Measurements from ENCODE around the gene LTBP1.

Gene LTBP1

DNA sequence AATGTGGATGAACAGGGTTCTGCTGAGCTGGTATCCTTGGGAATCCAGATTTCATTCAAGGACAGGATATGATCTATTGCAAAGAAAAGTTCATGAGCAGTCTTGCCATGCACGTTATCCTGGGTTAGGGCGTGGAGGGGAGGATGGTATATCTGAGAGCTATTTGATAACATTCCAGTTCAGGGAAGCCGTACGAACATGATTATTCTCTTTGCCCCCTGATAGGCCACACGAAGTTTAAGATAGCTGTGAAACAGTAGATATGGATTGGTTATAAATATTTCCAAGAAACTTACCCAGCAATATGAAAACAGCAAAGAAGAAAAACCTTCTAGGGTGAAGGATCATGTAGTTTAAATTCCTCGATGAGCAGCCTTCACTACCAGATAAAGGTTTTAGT, 171.9 kb downstream of the LTBP1 start:
- DNase-seq (ENCODE audit: low spot score) = no peak

DNA sequence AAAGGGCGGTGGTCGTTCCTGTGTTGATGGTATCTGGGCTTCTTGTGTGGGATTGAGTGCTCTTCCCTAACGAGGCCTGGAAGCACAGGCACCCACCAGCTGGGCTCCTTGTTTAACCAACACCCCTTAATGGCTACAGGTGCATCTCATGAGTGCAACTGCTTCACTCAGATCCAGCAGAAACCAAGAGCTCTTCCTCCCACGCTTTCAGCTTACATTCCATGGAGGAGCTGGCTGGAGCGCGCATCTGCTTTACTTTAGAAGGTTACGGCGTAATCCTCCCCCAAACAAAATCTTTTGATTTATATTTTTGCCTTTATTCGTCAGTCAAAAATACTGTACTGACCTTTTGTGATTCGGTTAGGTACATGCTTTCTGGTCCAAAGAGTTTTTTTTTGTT, 174.7 kb downstream of the LTBP1 start:
- no peak for DNase-seq (ENCODE audit: low spot score)

DNA sequence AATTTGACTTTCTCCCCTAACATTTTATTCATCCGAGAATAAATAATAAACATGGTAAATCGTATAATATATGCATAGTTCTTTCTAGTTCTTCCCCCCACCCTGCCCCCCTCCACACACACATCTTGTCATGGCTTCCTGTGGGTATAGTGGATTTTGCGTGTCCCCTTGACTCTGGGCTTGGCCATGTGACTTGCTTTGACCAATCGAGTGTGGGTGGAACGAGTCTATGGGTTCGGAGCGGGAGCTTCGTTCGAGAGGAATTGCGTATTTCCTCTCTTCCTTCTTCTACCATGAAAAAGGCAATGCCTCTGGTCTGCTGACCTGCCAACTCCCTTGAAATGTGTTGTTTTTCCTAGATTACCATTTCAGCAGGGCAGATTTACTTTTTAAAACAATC, 175.2 kb downstream of the LTBP1 start:
- no peak for DNase-seq (ENCODE audit: low spot score)

DNA sequence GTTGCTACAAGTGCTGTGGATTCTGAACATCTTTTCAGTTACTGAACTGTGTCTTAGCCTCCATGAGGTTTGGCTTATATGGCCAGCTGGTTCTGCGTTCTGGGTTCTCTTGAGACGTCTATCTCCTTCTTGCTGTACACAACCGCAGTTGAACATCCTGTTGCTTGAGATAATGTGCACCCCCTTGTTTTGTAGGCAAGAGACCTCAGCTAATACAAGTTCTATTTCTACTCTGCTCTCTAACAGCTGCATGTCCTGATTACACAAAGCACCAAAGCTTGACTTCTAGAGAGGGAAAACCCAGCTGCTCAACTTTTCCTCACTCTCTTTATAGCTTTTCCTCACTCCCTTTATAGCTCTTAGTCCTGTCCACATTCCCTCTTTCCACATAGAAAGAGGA, 176.0 kb downstream of the LTBP1 start:
- DNase-seq (ENCODE audit: low spot score) = no peak

DNA sequence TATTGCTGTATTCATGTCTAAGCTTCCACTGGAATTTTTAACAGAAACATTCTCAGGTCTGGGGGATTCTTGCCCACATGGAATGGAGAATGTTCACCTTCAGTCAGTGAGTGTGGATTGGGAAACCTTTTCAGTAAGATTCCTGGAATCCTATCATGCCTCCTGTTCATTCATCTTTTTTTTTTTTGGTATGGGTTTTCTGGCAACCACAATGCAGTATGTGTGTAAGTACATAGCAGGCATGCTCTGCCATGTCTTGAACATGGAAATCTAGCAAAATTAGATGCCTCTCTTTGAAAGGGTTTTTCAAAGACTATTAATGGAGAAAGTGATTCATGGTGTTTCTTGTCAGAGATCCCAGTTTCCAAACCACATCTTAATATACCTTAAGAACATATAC, 176.5 kb downstream of the LTBP1 start:
- no peak for DNase-seq (ENCODE audit: low spot score)

DNA sequence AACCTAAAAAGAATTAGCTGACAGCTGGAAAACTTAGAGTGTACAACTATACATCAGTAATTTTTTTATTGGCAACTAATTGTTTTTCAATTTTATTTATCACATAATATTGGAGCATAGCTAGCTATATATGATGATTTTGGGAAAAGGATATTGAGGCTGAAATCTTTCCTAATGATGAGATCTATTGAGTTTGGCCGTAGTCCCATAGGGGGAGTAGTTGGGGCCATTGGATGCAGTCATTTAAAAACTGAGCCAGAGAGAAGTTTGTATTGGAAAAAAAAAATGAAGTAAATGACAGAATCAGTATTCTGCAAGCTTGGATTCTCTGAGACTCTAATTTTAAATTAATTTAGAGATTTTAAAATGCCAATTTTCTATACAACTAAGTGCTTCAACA, 179.8 kb downstream of the LTBP1 start:
- no peak for DNase-seq (ENCODE audit: low spot score)

DNA sequence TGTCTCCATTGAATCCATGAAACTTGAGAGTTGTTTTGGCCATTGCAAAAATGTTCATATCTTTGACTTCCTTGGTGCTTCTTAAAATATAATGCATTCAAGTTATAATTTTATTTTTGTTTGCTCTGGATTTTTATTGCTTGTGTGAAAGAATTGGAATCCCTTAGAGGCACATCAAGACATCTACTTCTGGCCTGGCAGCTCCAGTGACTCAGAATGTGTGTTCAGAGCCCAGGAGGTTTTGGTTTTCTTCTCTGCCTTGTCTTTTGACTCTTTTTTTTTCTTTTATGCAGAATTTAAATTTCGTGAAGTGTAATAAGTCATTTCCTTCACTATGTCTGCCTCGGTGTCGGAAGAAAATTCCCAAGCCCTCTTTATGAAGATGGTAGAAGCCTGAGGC, 180.2 kb downstream of the LTBP1 start:
- DNase-seq (ENCODE audit: low spot score) = no peak

DNA sequence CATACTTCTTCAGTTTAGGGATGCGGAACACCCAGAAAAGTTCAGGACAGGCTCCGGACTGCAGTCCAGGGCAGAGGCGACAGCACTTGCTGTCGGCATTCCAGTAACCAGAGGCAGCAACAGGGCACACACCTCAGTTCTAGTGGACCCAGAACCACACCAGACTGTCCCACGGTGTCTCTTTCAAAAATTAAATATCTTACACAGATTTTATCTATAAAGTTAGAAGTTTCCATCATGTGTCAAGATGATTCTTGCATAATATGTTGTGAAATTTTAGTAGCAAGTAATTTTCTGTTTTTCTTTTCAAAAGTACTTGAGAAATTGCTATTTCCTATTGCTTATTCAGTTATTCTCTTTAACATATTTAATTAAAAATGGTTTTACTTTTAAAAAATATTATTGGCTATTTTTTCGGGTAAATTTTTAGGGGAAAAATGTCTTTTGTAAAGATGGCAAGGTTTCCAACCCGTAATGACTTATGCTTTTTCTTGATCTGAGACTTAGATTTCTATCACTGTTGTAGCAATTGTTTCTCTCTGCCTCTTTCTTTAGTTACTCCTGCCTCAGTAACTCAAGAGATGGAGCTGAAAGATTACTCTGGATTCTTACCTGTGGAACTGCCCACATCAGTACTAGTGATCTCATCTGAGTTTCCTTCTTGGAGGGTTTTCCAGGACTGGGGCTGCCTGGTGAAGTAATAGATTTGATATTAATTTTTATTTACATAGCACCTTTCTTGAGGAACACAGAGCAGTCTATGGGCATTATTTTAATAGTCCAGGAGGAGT, 182.7 kb downstream of the LTBP1 start:
- DNase-seq (ENCODE audit: low spot score) = no peak

DNA sequence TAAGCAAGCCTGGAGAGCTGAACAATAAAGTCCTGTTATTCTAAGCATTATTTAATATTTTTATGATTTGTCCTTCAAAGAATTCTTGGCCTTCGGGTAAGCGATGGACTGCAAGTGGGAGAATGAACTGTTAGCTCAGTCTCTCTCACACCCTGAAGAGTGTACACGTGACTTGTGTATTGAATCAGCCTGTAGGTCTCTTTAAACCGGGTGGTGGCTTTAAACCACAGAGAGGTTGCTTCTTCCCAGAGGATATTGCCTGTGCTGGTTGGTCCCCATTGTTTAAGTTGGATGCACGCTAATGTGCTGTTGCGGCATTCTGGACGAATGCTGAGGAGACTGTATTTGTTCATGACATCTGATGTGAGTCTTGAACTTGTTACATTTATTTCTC, 183.3 kb downstream of the LTBP1 start:
- no peak for DNase-seq (ENCODE audit: low spot score)

DNA sequence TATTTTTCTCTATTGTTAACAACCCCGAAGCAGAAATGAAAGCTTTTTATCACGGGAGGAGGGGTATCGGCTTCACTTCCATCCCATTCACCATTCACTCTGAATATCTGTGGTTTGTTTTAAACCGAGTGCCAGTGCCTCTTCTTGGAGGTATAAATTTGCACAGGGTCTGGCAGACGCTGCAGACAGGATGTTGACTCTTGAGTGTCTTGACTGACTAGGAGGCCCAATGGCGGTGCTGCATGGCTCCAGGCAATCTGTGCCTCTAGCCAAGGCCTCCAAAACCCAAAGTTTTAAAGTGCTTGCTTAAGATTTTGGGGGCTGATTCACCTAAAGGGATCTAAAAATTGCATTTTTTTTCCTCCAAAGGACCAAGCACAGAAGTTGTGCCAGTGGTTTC, 183.8 kb downstream of the LTBP1 start:
- DNase-seq (ENCODE audit: low spot score) = no peak

DNA sequence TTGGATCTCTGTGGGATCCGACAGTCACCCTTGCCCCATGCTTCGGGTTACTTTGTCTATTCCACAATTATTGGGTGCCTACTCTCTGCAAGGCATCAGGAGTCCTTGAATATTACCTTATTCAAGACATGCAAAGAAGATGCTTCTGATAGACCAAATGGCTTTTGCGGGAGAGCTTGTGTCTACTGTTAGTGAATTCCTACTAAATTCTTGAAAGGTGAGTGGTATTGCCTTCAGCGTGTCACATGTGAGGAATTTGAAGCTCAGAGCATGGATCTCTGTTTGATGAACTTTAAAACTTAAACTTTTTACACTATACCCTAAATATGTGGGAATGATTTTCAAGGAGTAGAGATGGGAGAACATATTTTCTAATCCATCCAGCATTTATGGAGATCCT, 184.4 kb downstream of the LTBP1 start:
- DNase-seq (ENCODE audit: low spot score) = no peak

DNA sequence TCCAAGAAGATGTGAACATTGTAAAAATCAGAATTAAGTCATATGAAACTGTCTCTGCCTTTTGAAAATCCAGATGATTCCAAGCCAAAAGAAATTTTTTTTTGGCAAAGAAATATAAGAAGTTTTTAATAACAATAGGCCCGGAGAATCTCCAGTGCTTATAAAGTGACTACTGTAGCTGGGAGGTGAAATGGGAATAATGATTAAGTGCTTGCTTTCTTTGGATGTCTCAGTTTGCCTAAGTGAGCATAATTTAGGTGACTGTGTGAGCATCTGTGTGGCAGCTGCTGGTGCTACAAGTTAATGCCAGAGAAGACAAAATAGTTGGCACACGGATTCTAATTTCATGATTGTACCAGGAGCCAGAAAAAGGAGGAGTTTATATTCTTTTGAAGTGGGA, 185.0 kb downstream of the LTBP1 start:
- no peak for DNase-seq (ENCODE audit: low spot score)

DNA sequence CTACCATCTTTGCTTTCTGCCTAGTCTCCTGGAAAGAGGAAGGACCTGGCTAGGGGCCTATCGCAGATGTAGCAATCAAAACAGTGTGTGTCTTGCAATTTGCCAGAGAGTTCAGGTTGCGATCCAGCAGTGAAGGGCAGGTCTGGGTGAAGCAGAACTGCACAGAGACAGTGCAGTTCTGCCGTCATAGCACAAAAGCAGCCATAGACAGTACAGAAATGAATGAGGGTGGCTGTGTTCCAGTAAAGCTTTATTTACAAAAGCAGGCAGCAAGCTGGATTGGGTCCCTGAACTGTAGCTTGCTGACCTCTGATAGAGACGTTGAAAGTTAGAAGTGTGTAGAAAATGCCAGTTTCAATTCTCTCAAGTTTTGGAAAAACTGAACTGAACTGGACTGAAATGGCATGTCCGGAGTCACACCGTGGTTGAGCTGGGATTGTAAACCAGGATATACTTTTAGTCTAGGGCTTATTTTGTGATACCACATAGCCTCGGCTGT, 186.8 kb downstream of the LTBP1 start:
- no peak for DNase-seq (ENCODE audit: low spot score)

DNA sequence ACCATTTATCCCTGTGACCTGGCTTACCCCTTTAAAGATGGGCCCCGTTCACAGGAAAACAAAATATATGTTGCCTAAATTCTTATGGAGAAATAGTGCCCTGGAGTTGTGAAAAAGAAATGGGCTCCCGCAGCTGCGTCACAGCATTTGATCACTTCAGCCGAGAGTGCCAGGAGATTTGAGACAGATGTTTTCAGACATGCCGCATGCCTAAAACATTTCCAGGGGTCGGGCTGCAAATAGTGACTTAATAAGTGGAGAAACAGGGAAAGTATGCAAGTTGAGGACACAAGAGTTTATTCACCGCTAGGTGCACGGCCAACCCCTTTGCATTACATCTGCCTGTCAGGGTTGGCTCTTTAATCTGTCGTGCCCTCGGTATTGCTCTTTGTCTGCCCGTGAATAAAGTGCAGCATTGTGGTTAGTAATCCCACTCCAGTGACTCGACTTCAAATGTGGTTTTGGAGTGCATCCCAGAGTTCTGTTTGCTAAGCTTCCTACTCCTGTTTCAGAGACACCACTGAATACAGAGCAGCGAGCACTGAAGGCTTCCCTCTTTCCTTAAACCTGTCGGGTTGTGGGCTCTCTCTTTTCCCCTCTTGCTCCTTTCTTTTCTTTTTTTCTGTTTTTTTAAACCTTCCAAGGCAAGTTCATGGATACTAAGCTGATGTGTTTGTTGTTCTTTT, 187.5 kb downstream of the LTBP1 start:
- no peak for DNase-seq (ENCODE audit: low spot score)

DNA sequence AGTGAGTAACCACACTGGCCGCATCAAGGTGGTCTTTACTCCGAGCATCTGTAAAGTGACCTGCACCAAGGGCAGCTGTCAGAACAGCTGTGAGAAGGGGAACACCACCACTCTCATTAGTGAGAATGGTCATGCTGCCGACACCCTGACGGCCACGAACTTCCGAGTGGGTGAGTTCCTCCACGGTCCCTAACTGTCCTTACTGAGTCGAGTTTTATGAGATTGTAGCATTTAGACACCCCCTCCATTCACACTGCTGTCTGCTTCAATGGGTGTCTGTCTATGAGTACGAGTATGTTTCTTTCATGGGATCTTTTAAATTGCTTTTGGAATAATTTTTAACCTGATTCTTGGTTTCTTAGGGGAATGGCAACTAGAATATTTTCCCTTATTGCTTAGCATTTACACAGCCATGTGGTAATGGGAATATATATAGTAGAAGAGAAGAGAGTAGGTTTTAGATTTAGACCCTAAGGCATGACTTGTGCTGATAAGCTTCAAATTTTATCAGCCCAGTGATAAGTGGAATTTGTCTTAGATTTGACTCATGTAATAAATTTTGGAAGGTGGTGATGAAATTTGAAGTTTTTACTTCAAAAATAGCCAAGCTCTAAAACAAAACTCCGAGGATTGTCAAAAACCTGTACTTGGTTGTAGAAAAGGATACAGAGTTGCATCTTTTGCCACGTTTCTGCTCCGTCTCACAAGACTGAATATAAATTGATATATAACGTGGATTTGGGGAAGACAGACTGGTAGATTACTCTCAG, 188.2 kb downstream of the LTBP1 start:
- no peak for DNase-seq (ENCODE audit: low spot score)

DNA sequence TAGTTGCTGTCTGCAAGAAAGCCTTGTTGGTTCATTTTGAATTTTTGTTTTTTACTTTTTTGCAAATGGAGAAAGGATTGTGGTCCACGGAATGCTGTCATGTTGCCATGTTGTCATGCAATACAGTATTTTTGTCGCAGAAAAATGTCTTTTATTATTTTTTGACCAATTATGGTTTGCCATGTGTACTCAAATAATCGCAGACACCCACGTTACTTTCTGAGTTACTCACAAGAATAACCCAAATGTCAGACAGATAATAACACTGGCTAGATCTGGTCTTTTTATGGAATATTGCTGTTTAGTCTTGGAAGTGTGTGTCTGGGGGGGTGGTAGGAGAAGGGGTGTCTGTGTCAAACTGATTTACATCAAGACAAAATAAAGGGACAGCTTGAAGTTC, 188.9 kb downstream of the LTBP1 start:
- no peak for DNase-seq (ENCODE audit: low spot score)

DNA sequence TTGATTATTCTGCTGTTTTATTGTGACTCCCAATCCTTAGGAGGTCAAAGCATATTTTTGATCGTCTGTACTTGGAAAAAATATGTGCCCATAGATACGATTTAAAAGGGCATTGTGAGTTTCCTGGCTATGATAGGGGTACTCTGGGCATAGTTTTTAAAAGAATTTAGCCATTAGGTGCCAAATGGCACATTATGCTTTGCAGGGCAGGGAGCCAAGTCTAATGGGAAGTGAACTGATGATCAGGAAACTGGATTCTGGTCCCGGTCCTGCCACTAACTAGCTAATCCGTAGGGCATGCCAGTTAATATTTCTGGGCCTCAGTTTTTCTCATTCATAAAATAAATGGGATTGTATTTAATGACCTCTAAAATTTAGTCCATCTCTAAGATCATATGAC, 189.3 kb downstream of the LTBP1 start:
- no peak for DNase-seq (ENCODE audit: low spot score)

DNA sequence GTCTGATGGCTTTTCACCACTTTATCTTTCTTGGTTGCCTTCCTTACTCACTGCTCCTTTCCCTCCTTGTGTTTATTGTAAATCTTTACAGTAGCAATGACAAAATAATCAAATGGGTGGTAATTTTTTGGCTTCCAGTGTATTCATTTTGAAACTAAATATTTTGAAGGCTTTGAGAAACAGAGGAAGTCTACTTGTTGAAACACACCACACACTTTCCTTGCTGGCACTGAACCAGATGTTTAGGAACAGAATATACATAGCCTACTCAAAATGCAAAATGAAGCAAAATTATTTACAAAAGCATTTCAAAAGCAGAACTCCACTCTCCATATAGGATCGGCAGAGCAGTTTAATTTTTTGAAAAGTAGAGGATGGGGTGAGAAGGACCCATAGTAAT, 189.8 kb downstream of the LTBP1 start:
- no peak for DNase-seq (ENCODE audit: low spot score)

DNA sequence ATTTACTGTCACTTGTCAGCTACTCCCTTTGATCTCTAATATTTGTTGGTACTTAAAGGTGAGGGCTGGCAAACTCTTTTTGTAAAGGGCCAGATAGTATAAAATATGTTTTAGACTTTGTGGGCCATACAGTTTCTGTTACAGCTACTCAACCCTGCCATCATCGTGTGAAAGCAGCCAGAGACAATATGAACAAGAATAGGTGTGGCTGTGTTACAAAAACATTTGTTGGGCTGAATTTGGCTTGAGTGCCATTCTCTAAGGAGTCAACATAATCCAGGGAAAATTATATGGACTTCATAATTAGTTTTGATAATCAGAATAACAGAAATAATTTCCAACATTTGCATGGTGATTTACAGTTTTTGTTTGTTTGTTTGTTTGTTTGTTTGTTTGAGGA, 190.6 kb downstream of the LTBP1 start:
- DNase-seq (ENCODE audit: low spot score) = no peak

DNA sequence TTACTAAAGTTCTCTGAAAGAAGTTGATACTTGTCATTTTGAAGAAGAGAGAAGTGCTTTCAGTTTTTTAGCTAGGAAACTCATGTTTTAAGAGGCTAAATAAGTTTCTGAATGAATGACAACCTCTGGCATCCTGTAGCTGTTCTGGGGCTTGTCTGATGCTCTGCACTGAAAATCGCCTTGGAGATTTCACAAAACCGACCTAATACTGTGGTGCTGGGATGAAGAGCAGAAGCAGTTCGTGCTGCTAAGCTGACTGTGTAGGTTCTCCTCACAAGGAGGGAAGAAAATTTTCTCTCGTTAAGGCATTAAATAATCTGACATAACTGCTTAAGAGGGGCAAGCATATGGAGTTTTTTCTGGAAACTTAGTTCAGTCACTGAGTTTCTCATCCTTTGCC, 193.2 kb downstream of the LTBP1 start:
- DNase-seq (ENCODE audit: low spot score) = no peak

DNA sequence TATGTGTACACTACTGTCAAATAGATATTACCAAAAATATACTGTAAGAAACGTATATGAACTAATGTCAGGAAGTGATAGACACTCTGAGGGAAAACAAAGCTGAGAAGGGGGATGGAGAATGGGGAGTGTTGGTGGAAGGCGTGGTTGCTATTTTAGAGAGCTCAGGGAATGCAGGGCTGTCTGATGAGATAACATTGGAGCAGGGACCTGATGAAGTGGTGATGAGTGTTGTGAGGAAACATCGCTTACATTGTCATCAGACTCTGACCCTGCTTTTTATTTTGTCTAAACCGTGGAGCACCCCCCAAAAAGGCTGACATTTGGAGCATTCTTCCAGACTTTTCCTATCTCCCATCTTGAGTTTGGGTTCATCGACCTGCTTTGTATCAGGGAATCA, 194.7 kb downstream of the LTBP1 start:
- DNase-seq (ENCODE audit: low spot score) = no peak

DNA sequence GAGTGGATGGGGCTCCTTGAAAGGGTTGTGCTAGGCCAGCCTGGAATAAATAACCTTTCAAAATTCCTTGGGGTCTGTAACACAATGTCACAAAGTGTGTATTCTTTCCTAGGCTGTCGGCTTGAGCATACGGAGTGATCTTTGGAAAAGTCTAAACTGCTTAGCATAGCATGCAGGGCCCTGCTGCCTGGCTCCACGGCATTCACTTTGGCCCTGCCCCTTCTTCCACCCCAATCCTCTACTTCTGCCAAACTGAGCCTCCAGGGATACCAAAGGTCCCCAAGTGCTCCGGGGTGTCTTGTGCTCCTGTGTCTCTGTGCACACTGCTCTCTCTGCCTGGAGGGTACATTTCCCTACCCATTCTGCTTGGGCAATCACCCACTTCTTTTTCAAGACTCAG, 196.1 kb downstream of the LTBP1 start:
- DNase-seq (ENCODE audit: low spot score) = no peak

DNA sequence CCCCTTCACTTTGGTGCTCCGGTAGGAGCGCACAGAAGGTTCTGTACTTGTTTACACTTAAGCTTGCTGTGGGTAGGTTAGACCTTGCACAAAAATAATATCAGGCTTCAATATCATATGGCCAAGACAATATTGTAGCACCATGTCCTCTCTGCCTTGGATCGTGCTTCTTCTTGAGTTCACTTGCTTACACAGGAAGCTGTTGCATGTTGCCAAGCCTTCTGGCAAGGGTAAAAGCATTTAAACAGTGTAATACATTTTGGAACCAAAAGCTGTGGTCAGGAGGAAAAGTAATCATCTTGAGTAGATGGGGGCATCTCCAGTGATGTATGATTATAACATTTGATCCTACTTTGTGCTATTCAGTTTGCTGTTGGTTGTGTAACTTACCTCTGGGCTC, 197.5 kb downstream of the LTBP1 start:
- no peak for DNase-seq (ENCODE audit: low spot score)

All from HuH-7.5 (cell line).